ENCODE data around the gene TRIM54.

- TF ChIP-seq CTCF (IDR thresholded peaks at IDR 0.05; ENCODE audit: insufficient read depth, low read depth, low read length) (no peak), EZH2 (IDR thresholded peaks at IDR 0.05; ENCODE audit: insufficient read depth, low read length) (peak; percentile 91)
These were observed 25.5 kb downstream of the TRIM54 start for GRCh38 chr2:27307545-27308358.

All from astrocyte (in vitro differentiated cells and primary cell).